AG20443 (cell line): Measurements from ENCODE around the gene PAQR6.
A peak's percentile ranks its signal among the peaks of the same experiment; 100 is the strongest.

Experiments
- DNase-seq: peaks from one replicate; pipeline ENCODE4 v3.0.0; 2012; ENCODE audit warnings: low spot score, mixed read lengths

Gene PAQR6

DNA sequence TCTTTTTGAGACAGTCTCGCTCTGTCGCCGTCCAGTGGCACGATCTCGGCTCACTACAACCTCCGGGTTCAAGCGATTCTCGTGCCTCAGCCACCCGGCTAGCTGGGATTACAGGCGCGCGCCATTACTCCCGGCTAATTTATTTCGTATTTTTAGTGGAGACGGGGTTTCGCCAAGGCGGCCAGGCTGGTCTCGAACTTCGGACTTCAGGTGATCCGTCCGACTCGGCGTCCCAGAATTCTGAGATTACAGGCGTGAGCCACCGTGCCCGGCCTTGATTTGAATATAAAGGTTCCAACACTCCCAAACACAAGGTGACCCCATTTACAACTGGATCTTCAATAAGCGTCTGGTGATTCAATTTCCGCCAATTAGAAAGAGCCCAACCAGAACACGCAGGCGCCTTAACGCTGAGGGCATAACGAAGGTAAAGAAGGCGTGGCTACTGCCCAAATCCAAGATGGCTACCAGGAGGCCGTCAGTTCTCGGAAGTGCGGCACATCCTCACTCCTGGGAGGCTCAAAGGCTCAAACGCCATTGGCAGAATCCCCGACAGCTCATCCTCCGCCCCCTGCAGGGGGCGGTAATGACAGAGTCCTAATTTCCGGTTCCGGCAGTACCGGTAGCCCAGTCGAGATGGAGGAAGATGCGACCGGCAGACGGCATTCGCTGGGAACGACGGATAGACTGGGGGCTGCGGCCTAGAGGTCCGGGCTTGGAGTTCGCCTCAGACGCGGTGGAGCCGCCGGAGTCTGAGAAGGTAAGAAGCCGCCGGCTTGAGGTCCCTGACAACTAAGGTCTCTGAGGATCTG, 54.2 kb downstream of the PAQR6 start, which contains the start of gene SLC25A44:
SLC25A44 (plus strand) TSS at position 617 of the 812 bp plus-strand sequence. CDS start 5,744 bp downstream, outside the sequence.
- peak; percentile 98 for DNase-seq
